ENCODE results near the gene PDGFD.
A peak's percentile ranks its signal among the peaks of the same experiment; 100 is the strongest.

Gene PDGFD

GRCh38 chr11:103940551-103940950, 223.4 kb downstream of the PDGFD start:
- DNase-seq (ENCODE audit: low spot score), result peak; percentile 53

GRCh38 chr11:103939694-103940093, 224.3 kb downstream of the PDGFD start:
- ChIA-PET POLR2A (ENCODE audit: low non-redundant PET) (no interaction called here), CTCF (no interaction called here)
- no peak for DNase-seq (ENCODE audit: low spot score)
- no peak overlapping the region for H3K27ac ChIP-seq
- TF ChIP-seq CTCF (conservative IDR thresholded peaks at IDR 0.05; ENCODE audit: low read depth), result no peak

More at GRCh38 chr11:103940551-103940950, 223.4 kb downstream of the PDGFD start:
- ChIA-PET POLR2A (ENCODE audit: low non-redundant PET) (no interaction called here), CTCF (no interaction called here)
- TF ChIP-seq CTCF (conservative IDR thresholded peaks at IDR 0.05; ENCODE audit: low read depth), result no peak
- no peak overlapping the region for H3K27ac ChIP-seq

GRCh38 chr11:103936059-103936458, 227.9 kb downstream of the PDGFD start:
- TF ChIP-seq CTCF (conservative IDR thresholded peaks at IDR 0.05; ENCODE audit: low read depth), result no peak
- POLR2A ChIA-PET (ENCODE audit: low non-redundant PET), result no interaction called here
- no peak overlapping the region for H3K27ac ChIP-seq
- CTCF ChIA-PET, result no interaction called here
- peak; percentile 3 for DNase-seq (ENCODE audit: low spot score)

- TF ChIP-seq CTCF (conservative IDR thresholded peaks at IDR 0.05; ENCODE audit: low read depth), result no peak
- ChIA-PET POLR2A (ENCODE audit: low non-redundant PET) (no interaction called here), CTCF (no interaction called here)
- no peak overlapping the region for H3K27ac ChIP-seq
- DNase-seq (ENCODE audit: low spot score), result no peak
Measured at GRCh38 chr11:103935219-103935618, 228.7 kb downstream of the PDGFD start.

GRCh38 chr11:103929170-103929903, 234.6 kb downstream of the PDGFD start:
- ChIA-PET CTCF (no interaction called here), POLR2A (ENCODE audit: low non-redundant PET) (no interaction called here)
- DNase-seq (ENCODE audit: low spot score), result no peak
- no peak for TF ChIP-seq CTCF (conservative IDR thresholded peaks at IDR 0.05; ENCODE audit: low read depth)
- no peak overlapping the region for H3K27ac ChIP-seq

GRCh38 chr11:103928802-103929161, 235.2 kb downstream of the PDGFD start:
- ChIA-PET POLR2A (ENCODE audit: low non-redundant PET) (no interaction called here), CTCF (no interaction called here)
- DNase-seq (ENCODE audit: low spot score), result no peak
- no peak overlapping the region for H3K27ac ChIP-seq
- TF ChIP-seq CTCF (conservative IDR thresholded peaks at IDR 0.05; ENCODE audit: low read depth), result no peak
